Lung (tissue), 12 donors: ENCODE measurements around the gene UGP2. TPM values are rescaled to one million over a fixed set of nuclear protein-coding genes. Genes with fewer than 3 reads are reported as not detected.
"Not testable (repeated sequence)": the region's sequence is repeated elsewhere in the genome, so short reads cannot be mapped to it uniquely, and the experiment has no call there.

ENCODE experiments used
- ATAC-seq: fragments of 200-7000 bp; cut with Tn5 transposase; one replicate; pipeline ENCODE4 v1.9.1; 2020; ENCODE audit warnings: moderate number of reproducible peaks; ENCODE audit not compliant: insufficient read depth, low FRiP score
- DNase-seq, 3 donors: peaks; one replicate each; pipeline ENCODE4 v3.0.0-alpha.2; 2013 to 2017
- H3K27ac ChIP-seq, 2 donors: one replicate each; pipeline ENCODE4 v1.5.1; 2013; ENCODE audit warnings: mild to moderate bottlenecking in 2 of 2, moderate library complexity in 2 of 2, control low read depth in 1 of 2, inconsistent platforms in 1 of 2, low read depth in 1 of 2, low read length in 1 of 2
- H3K27me3 ChIP-seq, 3 donors: one replicate each; pipeline ENCODE4 v1.5.1; 2013; ENCODE audit warnings: low read length in 2 of 3; ENCODE audit not compliant: control insufficient read depth in 3 of 3, insufficient read depth in 3 of 3
- H3K36me3 ChIP-seq, 4 donors: one replicate each; pipeline ENCODE4 v1.5.1; 2013; ENCODE audit warnings: low read length in 4 of 4, mild to moderate bottlenecking in 1 of 4, moderate library complexity in 1 of 4; ENCODE audit not compliant: control insufficient read depth in 4 of 4, insufficient read depth in 4 of 4
- H3K4me1 ChIP-seq, 5 donors: one replicate each; pipeline ENCODE4 v1.5.1; 2013; ENCODE audit warnings: low read length in 5 of 5, mild to moderate bottlenecking in 2 of 5, moderate library complexity in 1 of 5; ENCODE audit not compliant: control insufficient read depth in 5 of 5, insufficient read depth in 5 of 5
- H3K4me3 ChIP-seq: one replicate; pipeline ENCODE4 v1.5.1; 2013; ENCODE audit warnings: mild to moderate bottlenecking, control low read depth, moderate library complexity
- H3K9ac ChIP-seq, 2 donors: one replicate each; pipeline ENCODE4 v1.5.1; 2013; ENCODE audit warnings: low read length in 2 of 2, control low read depth in 1 of 2; ENCODE audit not compliant: insufficient read depth in 1 of 2
- H3K9me3 ChIP-seq, 4 donors: one replicate each; pipeline ENCODE4 v1.5.1; 2013; ENCODE audit warnings: low read length in 3 of 4, mild to moderate bottlenecking in 1 of 4, moderate library complexity in 1 of 4; ENCODE audit not compliant: control insufficient read depth in 4 of 4, insufficient read depth in 3 of 4
- CTCF ChIP-seq: IDR thresholded peaks from 2 replicates; pipeline ENCODE4 v1.5.1; 2012; ENCODE audit warnings: mild to moderate bottlenecking; ENCODE audit errors: control extremely low read depth, extremely low read depth
- WGBS, 2 donors: extraction: QIAGEN DNeasy Blood & Tissue Kit; methylation state at CpG; one replicate each; pipeline ENCODE4 v1.1.7; 2013; 5-methylcytosine and 5-hydroxymethylcytosine counted together
- polyA plus RNA-seq, 2 donors: library from polyadenylated mRNA; stranded (reverse); fragments of 200-250 nt; gene quantifications; one replicate each; pipeline ENCODE4 v1.2.1, GENCODE V29; 2013
- total RNA-seq, 2 donors: library from RNA; depleted of rRNA in 1 of 2; stranded (reverse); fragments of >200 nt in 1 of 2; gene quantifications; one replicate each; pipeline ENCODE4 v1.2.1, GENCODE V29; 2014 to 2021
- donor health status: control.
- donor health status: control.
- donor health status: Bipolar disorder and iron deficiency.
- donor health status: healthy.
- donor health status: DM: yes; HTN: yes; CAD: no.

UGP2 gene
- total and polyA plus RNA-seq, 4 donors: 59.2 to 156 (median 107) TPM

GRCh38 chr2:63796796-63797195 is 44.9 kb upstream of the UGP2 start:
- no peak for TF ChIP-seq CTCF

GRCh38 chr2:63801455-63801854 is 40.2 kb upstream of the UGP2 start:
- Histone ChIP-seq H3K27me3 (no peaks in the 10 kb centered on the region), H3K9me3 (no peaks in the 10 kb centered on the region), H3K4me1 (no peaks in the 10 kb centered on the region), H3K36me3 (no peaks in the 10 kb centered on the region), H3K9ac (no peak overlapping the region), H3K4me3 (no peak overlapping the region), H3K27ac (no peak overlapping the region)
- TF ChIP-seq CTCF: no peak
- WGBS, 2 donors: 94 to 97% methylated on average over 6 of the region's 6 CpGs
- ATAC-seq (no peak), DNase-seq (no peak)

More at GRCh38 chr2:63796796-63797195, 44.9 kb upstream of the UGP2 start:
- Histone ChIP-seq H3K27me3 (no peaks in the 10 kb centered on the region), H3K4me1 (no peaks in the 10 kb centered on the region), H3K27ac (no peak overlapping the region), H3K36me3 (no peaks in the 10 kb centered on the region), H3K9me3 (no peaks in the 10 kb centered on the region), H3K4me3 (no peak overlapping the region), H3K9ac (no peak overlapping the region)
- DNase-seq: no peak
- no peak for ATAC-seq
- WGBS, 2 donors: 94 to 100% methylated on average over 3 of the region's 3 CpGs

- no peaks in the 10 kb centered on the region for H3K27me3 ChIP-seq
- H3K4me1 ChIP-seq: no peaks in the 10 kb centered on the region
- DNase-seq (no peak), ATAC-seq (no peak)
- no peak overlapping the region for H3K27ac ChIP-seq
- no peak overlapping the region for H3K4me3 ChIP-seq
- H3K9me3 ChIP-seq: no peaks in the 10 kb centered on the region
- no peak overlapping the region for H3K9ac ChIP-seq
- no peaks in the 10 kb centered on the region for H3K36me3 ChIP-seq
- no peak for TF ChIP-seq CTCF
These were observed 36.3 kb upstream of the UGP2 start for GRCh38 chr2:63805412-63805811.

GRCh38 chr2:63808036-63808435 is 33.7 kb upstream of the UGP2 start:
- H3K36me3 ChIP-seq, H3K27me3 ChIP-seq, H3K4me3 ChIP-seq, H3K27ac ChIP-seq, H3K9ac ChIP-seq, H3K9me3 ChIP-seq, ATAC-seq, DNase-seq, H3K4me1 ChIP-seq: not testable (repeated sequence)
- 79% methylated on average over 2 of the region's 6 CpGs; no CpG with 5 or more reads in 1 of the 2 donors for WGBS, 2 donors

- H3K9ac ChIP-seq, H3K27me3 ChIP-seq, H3K4me3 ChIP-seq, ATAC-seq, H3K36me3 ChIP-seq, H3K9me3 ChIP-seq, DNase-seq, H3K4me1 ChIP-seq, H3K27ac ChIP-seq: not testable (repeated sequence)
- WGBS, 2 donors: 93 to 98% methylated on average over 22 to 29 of the region's 29 CpGs
These were observed 32.8 kb upstream of the UGP2 start for GRCh38 chr2:63808911-63809310.
